ENCODE measurements around the gene CCDC7.

- TF ChIP-seq MAX (IDR thresholded peaks at IDR 0.05; ENCODE audit: low read depth) (no peak), CTCF (IDR thresholded peaks at IDR 0.05) (no peak), RAD21 (IDR thresholded peaks at IDR 0.05; ENCODE audit: low read length) (no peak), FOXM1 (IDR thresholded peaks at IDR 0.05; ENCODE audit: low read depth) (no peak), POLR2AphosphoS5 (IDR thresholded peaks at IDR 0.05; ENCODE audit: low read depth, low read length) (no peak), IRF3 (IDR thresholded peaks at IDR 0.05; ENCODE audit: low read depth, low read length) (no peak), SMC3 (IDR thresholded peaks at IDR 0.05; ENCODE audit: low read depth, low read length) (no peak)
Observed at GRCh38 chr10:32621969-32622368, 176.0 kb downstream of the CCDC7 start.

All from SK-N-SH (cell line).